ENCODE data around the gene NMRAL1.

Gene NMRAL1

DNA sequence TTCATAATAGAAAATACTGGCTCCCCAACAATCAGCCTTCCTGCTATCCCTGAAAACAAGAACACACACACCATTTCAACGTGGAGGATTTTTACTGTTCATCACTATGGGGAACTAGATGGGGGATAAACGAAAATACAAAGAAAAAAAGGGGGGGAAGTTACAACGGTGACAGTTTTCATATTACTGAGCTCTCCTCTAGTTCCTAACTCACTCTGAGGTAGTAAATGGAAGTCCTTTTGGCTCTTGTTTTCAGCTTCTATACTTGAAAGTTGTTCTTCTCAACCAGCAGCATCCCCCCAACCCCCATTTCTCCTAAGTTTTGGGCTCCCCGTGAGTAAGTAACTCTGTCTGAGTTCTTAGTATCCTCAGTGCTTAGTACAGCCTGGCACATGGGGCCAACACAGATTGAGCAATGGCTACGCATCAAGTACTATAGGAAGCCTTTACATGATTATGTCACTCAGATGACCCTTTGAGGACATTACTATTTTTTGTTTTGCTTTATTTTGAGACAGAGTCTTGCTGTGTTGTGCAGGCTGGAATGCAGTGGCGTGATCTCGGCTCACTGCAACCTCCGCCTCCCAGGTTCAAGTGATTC lies 53.8 kb downstream of the NMRAL1 start:
- in situ Hi-C loops (cut with HindIII; ENCODE audit: low sequenced_read_pairs), result no loop called here
- DNase-seq (ENCODE audit: low read depth, low spot score), result no peak
- TF ChIP-seq, protein P1, sequence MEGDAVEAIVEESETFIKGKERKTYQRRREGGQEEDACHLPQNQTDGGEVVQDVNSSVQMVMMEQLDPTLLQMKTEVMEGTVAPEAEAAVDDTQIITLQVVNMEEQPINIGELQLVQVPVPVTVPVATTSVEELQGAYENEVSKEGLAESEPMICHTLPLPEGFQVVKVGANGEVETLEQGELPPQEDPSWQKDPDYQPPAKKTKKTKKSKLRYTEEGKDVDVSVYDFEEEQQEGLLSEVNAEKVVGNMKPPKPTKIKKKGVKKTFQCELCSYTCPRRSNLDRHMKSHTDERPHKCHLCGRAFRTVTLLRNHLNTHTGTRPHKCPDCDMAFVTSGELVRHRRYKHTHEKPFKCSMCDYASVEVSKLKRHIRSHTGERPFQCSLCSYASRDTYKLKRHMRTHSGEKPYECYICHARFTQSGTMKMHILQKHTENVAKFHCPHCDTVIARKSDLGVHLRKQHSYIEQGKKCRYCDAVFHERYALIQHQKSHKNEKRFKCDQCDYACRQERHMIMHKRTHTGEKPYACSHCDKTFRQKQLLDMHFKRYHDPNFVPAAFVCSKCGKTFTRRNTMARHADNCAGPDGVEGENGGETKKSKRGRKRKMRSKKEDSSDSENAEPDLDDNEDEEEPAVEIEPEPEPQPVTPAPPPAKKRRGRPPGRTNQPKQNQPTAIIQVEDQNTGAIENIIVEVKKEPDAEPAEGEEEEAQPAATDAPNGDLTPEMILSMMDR (IDR thresholded peaks at IDR 0.05; ENCODE audit: low read depth, low read length), result no peak
- no peak overlapping the region for H3K4me3 ChIP-seq (ENCODE audit: low read depth, low read length)

GRCh38 chr16:4419402-4419959 lies 54.9 kb downstream of the NMRAL1 start:
- no peak for DNase-seq (ENCODE audit: low read depth, low spot score)
- no peak overlapping the region for H3K4me3 ChIP-seq (ENCODE audit: low read depth, low read length)
- TF ChIP-seq, protein P1 (IDR thresholded peaks at IDR 0.05; ENCODE audit: low read depth, low read length), result no peak
- in situ Hi-C loops (cut with HindIII; ENCODE audit: low sequenced_read_pairs), result no loop called here

DNA sequence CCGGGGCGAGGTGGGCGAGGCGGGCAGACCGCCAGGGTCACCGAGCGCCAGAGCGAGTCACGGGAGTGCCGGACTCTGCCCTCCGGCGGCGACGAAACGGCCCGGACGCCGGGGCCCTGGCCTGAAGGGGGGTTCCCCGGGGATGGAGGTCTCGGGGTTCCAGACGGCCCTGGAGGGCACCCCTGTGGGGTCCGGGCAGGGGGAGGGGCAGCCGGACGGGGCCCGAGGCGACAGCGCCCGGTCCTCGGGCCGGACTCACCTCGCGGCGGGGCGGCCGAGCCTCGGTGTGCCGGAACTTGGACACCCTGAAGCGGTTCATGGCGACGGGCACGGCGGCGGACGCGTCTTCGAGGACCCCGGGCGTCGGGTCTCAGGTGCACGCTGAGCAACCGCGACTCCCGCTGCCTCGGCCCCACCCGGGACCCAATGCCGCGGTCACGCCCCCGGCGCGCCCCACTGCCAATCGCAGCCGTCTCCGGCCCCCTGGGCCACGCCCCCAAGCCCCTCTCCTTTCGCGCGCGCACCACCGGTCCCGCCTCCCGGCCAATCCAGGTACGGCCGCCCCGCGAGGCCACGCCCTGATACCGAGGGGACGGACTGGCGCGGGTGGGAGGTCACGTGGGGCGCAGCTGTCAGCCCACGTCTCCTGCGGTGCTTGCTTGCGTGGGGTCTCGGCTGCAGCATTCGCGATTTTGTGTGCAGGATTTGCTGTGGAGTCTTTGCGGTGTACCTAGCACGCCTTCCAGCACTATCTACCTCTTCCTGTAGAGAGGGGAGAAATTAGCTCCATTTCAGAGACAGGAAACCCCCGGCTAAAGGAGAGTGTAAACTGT lies 58.0 kb downstream of the NMRAL1 start, which contains the start of gene CORO7:
CORO7 (minus strand) TSS at position 397 of the 833 bp plus-strand sequence; CDS start at position 319, 78 bp downstream.
- H3K4me3 ChIP-seq (ENCODE audit: low read depth, low read length), result peak within 1 kb of the TSS; percentile 64
- DNase-seq (ENCODE audit: low read depth, low spot score), result peak; percentile 86
- TF ChIP-seq, protein P1 (IDR thresholded peaks at IDR 0.05; ENCODE audit: low read depth, low read length), result no peak
- in situ Hi-C loops (cut with HindIII; ENCODE audit: low sequenced_read_pairs), result no loop called here

DNA sequence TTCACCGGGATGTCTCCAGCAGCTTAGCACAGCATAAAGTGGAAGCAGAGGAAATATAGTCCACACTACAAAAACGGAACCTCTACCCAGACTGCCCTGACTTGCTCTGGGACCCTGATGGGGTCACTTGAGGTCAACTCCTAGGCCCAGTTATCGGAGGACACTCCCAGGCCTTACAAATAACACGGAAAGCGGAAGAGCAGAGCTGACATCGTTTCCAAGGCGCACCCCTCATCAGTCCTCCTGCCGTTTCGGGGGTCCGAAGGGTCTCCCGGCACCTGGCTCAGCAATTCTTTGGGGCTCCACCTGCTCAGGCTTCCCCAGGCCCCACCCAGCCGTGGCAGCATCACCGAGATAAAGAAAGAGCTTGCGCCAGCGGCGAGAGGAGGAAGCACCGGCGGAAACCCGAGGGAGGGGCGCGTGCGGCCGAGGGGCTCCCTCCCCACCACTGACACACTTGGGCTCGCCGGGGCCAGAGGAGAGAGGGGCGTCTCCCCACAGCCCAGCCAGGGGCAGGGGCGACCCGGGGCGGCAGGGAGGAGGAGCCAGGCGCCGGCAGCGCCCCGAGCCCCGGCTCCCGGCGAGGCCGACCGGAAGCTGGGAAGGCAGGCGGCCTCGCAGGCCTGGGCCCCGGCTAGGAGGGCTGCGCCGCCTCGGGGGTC lies 58.8 kb downstream of the NMRAL1 start:
- H3K4me3 ChIP-seq (ENCODE audit: low read depth, low read length), result peak overlapping the region; percentile 64
- TF ChIP-seq, protein P1 (IDR thresholded peaks at IDR 0.05; ENCODE audit: low read depth, low read length), result no peak
- no peak for DNase-seq (ENCODE audit: low read depth, low spot score)
- in situ Hi-C loops (cut with HindIII; ENCODE audit: low sequenced_read_pairs), result no loop called here

GRCh38 chr16:4414187-4414917 lies 60.1 kb downstream of the NMRAL1 start:
- in situ Hi-C loops (cut with HindIII; ENCODE audit: low sequenced_read_pairs), result no loop called here
- no peak overlapping the region for H3K4me3 ChIP-seq (ENCODE audit: low read depth, low read length)
- TF ChIP-seq, protein P1 (IDR thresholded peaks at IDR 0.05; ENCODE audit: low read depth, low read length), result no peak
- DNase-seq (ENCODE audit: low read depth, low spot score), result no peak

- in situ Hi-C loops (cut with HindIII; ENCODE audit: low sequenced_read_pairs), result no loop called here
- H3K4me3 ChIP-seq (ENCODE audit: low read depth, low read length), result no peak overlapping the region
- DNase-seq (ENCODE audit: low read depth, low spot score), result no peak
- TF ChIP-seq, protein P1 (IDR thresholded peaks at IDR 0.05; ENCODE audit: low read depth, low read length), result no peak
These were observed 61.6 kb downstream of the NMRAL1 start for GRCh38 chr16:4412854-4413253.
